ENCODE results near the gene IGFBP5.

The IGFBP5 gene

DNA sequence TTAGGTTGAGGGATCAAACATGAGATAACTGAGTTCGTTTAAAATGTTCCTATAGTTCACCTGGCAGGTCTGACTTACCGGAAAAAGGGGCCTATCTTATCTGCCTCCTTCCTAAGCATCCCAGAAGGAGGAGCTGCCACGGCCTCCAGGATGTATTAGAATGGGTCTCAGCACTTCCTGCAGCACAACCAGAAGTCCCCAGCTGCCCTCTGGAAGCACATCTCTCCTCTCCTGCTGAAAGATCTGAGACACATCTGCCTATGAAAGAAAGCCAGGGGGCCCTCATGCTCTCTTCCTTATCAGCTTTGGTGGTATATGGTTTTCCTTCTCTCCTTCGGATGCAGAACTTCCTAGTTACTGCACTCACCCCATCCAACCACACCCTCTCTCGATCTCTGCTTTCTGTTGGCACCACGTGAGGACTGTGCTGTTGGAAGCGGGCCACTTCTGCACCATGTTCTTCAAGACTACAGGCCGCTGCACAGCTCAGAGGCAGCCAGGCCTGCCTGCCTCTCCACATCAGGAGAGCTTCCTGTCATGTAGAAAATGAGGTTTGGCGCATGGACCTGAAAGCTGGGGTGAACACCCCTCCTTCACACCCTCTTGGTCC lies 6.5 kb downstream of the IGFBP5 start:
- FAIRE-seq = no peak
- no peak for DNase-seq (ENCODE audit: low spot score)

DNA sequence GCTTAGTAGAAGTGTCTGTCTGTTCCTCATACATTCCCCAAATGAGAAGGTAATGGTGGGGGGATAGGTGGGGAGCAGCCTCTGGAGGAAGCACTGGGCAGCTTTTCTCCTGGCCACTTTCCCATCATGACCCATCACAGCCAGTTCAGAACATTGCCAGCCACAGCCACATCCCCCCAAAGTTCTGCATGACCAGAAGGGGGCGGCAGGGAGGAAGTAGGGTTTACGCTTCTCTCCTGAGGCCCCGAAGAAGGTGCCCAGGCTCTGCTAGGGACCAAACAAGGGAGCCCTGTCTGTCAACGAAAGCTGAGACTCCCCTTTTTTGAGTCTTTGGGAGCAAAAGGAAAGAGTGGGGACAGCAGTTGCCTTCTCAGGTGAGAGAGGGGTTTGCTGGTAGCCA lies 7.7 kb downstream of the IGFBP5 start:
- no peak for FAIRE-seq
- no peak for DNase-seq (ENCODE audit: low spot score)

DNA sequence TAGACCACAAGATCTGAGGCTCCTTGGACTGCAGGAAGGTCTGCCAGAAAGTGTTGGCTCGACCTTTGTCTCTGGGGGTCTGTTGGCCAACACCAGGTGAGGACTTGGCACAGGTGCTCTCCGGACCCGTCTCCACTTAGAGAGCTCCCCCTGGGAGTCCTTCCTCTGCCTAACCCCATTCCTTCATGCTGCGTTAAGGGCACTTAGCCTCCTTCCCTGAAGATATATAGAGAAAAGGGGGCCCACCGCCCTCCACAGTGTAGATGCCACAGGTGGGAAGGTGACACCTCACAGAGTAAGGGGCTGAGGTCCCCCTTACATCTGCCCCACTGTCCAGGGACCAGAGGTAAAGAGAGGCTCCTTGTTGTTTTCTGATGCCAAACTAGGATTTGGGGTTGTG lies 8.2 kb downstream of the IGFBP5 start:
- FAIRE-seq (no peak), DNase-seq (ENCODE audit: low spot score) (no peak)

DNA sequence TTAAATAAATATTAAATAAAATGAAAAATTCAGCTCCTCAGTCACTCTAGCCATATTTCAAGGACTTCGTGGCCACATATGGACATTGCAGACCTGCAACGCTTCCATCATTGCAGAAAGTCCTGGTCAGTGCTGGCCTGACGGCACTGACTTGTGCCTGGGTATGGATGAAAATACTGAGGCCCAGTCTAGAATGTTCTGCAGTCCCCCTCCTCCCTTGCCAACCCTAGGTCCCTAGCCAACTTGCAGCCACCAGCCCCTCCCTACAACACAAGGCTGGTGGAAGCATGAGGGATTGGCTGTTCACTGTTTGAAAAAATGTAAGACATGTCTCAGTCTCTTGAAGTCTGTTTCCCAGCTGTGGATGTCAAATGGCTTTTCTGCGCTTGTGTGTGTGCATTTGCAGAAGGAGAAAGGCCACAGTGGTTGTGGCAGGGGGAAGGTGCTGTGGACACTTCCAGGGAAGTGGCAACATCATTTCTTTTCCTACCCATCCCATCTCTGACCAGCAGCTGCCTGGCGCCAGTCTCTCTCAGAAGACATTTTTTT lies 9.9 kb downstream of the IGFBP5 start:
- DNase-seq (ENCODE audit: low spot score) (no peak), FAIRE-seq (no peak)

DNA sequence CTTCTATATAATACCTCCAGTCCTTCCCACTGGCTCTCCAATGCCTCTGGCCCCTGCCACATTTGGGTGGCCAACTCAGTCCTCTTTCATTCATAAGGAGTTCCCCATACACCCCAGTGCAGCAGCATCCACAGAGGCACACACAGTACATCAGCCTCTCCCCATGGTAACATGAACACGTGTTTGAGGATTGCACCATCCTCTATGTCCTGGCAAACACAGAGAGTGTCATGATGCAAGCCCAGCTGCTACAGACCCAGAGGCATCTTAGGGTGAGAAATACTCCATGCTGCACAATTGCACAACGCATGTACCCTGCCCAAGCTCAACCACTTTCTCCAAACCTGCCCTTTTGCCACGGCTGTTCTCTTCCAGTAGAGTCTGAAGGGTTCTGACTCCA lies 11.5 kb downstream of the IGFBP5 start:
- no peak for FAIRE-seq

DNA sequence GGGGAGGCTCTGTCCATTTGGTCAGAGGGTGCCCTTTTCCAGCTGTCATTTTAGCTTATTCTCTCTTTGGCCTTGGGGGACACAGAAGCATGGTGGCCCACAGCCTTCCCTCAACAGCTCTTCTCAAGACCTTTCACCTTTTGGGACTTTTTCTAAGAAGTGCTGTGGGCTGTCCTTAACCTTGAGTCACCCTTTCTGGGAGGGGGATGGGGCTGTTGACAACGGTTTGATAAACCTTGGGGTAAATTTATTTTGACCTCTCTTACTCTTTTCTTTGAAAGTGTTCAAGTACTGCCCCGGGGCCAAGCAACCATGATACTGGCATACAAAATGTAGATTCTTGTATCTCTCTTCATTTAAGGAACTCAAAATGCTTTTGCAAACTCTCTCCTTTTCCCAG lies 13.7 kb downstream of the IGFBP5 start:
- DNase-seq (ENCODE audit: low spot score) (no peak), FAIRE-seq (no peak)

More for the DNA sequence above, 11.5 kb downstream of the IGFBP5 start:
- DNase-seq (ENCODE audit: low spot score) = no peak

DNA sequence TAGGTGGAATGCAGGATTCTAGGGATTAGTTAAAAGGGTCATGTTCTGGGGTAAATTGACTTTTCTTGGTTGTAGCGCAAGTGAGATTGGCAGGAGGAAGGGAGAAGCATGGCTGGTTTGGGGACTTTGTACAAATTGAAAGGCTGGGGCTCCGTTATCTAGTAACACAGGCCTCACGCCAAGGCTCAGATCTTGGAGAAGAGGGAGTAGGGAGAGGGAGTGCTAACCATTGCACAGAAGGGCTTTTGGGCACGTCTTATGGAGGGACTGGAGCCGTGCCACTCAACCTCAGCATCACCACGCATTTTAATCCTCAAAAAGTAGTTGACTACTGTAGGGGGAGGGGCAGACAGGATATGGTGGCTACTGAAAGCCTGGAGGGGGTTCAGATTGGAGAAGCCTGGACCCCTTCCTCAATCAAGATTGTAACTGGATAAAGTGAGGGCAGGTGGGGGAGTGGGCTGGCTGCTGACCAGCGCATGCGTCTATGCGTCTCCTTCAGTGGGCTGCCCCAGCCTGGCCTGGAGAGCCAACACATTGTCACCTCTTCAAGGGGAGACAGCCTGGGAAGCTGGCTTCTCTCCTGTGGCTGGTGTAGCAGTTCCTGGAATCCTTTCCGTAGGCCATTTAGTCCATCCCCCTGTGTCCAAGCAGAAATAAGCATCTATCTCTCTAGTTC lies 14.3 kb downstream of the IGFBP5 start:
- FAIRE-seq (no peak), DNase-seq (ENCODE audit: low spot score) (no peak)

DNA sequence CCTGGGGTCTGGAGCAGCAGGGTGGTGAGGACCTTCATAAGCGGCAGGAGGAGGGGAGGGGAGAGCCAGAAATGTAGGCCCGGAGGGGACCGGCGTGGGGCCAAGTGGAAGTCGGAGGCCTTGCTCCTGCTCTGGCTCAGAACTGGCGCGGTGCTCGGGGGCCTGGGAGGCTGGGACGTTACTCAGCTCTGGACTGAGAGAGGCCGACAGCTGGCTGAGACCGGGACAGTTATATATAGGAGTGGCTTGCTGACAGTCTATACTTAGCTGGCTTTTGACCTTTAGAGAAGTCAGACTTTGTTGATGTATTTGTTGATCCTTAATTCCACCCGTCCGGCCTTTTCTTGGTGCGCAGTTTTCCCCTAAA lies 15.7 kb downstream of the IGFBP5 start:
- FAIRE-seq (no peak), DNase-seq (ENCODE audit: low spot score) (no peak)

DNA sequence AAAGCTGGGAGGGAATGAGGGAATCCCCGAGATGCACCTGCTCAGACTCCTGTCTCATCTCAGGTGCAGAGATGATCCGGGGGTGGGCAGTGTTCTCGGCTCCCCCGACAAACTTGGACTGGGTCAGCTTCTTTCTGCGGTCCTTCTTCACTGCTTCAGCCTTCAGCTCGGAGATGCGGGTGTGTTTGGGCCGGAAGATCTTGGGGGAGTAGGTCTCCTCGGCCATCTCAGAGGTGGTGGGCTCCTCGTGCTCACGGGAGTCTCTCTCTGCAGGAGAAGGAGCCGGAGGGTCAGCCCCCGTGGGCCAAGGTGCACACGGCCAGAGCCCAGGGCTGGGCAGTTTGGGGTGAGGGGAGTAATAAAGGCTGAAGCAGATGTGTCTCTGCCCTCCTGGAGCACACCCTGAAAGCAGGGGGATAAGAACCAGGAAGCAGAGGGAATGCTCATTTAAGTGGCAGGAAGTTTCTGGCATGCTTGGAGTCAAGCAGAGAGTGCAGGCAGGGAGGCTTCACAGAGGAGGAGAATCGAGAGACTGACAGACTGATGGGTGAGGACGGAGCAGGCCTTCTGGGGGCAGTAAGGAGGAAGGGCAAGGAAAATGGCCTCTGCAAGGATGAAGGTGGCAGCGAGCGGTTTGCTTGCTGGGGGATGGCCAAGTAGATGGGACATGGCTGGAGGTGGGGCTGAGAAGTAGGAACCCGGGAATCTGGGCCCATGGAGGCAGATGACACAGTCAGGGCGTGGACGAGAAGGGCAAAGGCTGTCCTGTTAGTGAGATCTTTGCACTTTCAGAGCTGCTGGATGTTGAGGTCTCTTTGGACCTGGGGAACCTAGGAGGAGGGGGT lies 16.3 kb downstream of the IGFBP5 start:
- DNase-seq (ENCODE audit: low spot score) = no peak
- FAIRE-seq = no peak

DNA sequence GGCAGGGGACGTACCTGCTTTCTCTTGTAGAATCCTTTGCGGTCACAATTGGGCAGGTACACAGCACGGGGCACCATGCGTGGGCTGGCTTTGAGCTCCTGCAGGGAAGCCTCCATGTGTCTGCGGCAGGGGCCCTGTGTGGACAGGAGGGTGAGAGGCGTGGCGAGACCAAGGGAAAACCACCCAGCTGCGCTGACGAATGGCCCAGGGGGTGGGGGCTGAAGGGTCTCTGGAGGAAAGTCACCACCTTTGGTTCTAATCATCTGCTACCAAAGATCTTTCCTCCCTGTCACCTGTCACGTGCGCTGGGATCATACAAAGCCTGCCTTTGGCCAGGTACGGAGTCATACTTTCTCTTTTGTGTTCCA lies 17.3 kb downstream of the IGFBP5 start:
- FAIRE-seq = no peak
- no peak for DNase-seq (ENCODE audit: low spot score)

DNA sequence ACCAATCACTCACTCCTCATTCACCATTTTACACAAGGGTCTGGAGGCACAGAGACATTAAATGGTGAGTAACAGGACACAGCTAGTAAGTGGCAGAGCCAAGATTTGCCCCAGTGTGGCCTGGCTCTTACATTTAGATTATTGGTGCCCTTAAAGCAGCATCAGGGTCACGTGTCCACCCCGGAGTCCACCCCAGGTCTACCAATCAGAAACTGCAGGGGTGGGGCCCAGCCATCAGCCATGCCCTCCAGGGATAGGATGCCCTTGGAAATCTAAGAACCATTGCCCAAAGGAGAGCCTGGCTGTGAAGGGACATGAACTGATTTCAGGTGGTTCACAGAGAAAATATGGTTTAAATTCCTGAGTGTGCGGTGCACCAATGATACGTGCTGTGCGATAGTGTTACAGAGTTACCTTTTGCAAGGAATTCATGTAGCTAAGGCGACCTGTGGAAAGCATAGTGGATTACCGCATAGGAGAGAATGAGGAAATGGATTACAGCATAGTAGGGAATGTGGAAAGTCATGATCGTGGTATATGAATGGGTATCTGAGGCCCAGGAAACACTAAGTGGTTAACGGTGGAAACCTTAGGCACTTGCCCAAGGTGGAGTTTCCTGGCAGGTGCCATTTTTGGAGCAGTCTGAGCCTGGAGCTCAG lies 17.8 kb downstream of the IGFBP5 start:
- no peak for DNase-seq (ENCODE audit: low spot score)
- FAIRE-seq = no peak

DNA sequence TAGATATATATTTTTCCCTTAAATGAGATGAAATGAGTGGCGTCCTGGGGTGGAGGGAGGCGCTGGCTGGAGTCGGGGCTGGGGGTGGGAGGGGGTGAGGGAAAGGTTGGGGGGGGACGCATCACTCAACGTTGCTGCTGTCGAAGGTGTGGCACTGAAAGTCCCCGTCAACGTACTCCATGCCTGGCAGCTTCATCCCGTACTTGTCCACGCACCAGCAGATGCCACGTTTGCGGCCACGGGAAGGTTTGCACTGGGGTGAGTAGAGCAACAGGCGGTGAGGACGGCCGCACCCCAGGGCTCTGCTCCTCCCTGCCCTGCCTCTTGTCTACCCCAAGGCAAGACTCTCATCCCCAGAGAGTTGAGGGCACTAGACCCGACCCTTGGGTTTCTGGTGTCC lies 18.7 kb downstream of the IGFBP5 start:
- no peak for DNase-seq (ENCODE audit: low spot score)
- no peak for FAIRE-seq

DNA sequence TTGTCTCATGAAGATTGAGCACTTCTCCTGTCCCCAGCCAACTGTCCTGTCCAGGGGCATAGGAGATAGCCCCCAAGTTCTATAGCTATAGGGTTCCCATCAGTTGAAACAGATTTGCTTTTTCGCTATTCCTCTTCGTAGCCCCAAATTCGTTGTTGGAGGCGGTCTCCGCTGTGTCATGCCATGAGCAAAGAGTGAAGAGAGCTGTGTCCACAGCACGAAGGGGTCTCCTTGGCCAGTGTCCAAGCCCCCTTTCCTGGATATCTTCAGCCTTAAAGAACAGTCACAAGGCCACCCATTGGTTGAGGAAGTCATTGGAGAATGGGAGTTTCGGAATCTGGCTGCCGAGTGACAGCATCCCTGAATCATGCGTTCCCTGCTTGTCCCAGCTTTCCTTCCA lies 21.0 kb downstream of the IGFBP5 start:
- DNase-seq (ENCODE audit: low spot score) (no peak), FAIRE-seq (no peak)

DNA sequence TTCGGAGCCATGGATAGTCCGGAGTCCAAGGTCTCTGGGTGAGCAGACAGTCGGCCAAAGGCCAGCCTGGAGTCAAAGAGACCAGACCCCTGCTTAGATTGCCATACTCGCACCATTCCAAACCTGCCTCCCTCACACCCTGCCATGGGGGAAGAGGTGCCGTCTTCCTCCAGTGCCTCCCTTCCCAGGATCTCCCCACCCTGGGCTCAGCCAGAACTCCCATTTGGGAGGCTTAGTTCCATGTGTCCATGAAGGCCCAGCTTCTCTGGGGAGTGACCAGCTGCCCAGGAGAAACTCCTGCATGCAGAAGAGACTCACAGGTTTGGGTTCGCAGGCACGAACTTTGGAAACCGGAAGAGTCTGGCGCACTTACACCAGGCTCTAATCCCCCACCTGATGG lies 21.7 kb downstream of the IGFBP5 start:
- no peak for DNase-seq (ENCODE audit: low spot score)

DNA sequence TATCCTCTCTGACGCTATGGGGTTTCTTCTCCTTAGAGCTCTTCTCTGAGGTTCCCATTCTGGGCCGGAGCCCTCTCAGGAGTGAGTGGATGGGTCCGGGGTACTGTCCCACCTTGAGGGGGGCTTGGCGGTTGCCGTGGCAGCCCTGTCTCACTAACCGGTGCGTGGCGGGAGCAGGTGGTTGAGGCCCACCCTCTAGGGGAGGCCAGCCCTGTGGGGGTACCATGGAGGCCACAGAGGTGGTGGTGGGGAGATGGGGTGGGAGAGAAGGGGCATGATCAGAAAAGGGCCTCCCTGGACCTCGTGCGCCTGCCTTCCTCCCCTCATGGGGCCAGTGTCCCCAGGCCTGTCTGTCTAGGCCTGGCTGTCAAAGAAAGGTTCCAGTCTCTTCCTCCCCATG lies 22.3 kb downstream of the IGFBP5 start:
- DNase-seq (ENCODE audit: low spot score) = no peak
- no peak for FAIRE-seq

More for the DNA sequence above, 21.7 kb downstream of the IGFBP5 start:
- FAIRE-seq = no peak

DNA sequence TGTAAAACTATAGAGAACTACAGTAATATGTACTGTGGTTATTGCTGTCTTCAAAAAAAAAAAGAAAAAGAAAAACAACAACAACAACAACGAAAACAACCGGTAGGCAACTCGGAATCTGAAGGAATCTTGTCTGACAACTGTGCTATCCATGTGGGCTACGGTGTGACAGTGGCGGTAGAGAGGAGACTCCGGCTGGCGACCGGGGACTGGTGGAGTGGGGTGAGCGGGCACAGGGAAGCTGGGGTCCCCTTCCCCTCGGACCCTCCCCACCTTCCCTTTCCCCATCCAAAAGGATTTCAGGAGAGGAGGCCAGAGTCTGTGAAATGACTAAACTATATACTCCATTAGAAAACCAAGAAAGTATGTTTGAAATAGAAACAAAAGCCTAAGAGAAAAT lies 22.9 kb downstream of the IGFBP5 start:
- DNase-seq (ENCODE audit: low spot score) = no peak
- no peak for FAIRE-seq

DNA sequence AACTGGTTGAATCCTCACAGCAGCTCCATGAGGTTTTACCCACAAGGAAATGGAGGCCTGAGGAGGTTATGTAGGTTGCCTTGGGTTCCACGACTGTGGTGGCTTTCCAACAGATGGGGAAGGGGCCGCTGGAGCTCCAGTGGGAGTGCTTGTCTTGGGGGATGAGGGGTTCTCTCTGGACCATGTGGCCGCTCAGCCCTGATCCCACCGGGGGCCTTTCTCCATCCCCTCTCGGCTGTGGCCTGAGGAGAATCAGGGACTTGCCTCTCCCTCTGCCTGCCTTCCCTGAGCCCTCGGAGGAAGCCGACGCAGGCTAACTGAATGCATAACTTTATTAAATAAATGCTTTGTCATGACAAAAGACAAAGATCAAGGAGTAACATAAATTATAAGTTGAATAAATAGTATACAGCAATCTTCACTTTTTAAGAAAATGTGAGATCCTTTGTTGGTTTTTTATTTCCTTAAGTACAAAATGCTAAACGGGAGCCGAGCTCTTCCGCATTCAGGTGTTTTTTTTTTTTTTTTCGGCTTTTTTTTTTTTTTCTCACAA lies 23.5 kb downstream of the IGFBP5 start:
- DNase-seq (ENCODE audit: low spot score) (no peak), FAIRE-seq (no peak)

DNA sequence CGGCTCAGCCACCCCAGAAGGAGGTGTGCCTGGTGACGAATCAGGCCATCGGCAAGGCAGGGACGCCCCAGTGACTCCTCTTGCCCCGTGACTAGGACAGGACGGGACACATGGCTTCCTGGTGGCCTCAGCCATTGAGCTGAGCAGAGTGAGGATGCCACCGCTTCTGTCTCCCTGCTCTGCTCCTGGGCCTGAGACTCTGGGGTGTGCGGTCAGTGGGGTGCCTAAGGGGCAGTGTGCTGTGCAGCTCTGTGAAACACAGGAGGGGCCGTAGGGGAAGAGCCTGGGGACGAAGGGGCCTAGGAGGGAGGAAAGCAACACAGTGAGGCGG lies 24.3 kb downstream of the IGFBP5 start:
- FAIRE-seq (no peak), DNase-seq (ENCODE audit: low spot score) (no peak)

DNA sequence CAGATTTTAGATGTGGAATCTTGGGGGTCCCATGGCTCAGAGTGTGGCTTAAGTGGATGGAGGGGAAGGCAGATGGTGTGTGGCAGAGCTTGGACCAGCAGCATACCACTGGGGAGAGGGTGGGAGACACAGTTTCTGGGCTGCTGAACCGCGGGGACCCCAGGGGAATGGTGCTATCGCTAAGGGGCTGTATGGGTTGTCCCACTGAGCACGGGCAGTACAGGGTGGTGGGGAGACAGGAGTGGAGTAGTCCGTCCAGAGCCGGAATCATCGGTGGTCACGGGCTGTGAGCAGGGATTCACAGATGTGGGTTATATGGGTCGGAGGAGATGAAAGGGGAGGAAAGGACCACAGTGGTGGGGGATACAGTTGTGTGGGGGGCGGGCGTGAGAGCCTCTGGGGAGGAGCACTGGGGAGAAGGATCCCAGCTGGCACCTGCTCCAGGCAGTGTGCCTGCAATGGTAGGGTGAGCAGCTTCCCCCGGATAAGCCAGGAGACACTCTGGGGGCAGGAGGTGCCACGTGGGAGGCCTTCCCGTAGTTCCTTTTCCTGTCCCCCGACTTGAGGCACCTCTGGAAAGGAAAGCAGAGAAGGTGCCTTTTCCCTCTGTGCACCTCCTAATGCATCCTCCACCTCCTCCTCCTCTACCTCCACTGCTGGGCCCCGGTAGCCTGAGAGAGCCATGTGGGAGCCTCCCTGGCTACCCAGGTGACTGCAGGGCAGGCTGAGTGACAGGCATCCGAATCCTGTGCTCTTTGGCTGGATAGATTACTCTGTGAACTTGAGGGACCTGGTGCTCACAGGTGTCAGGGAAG lies 24.9 kb downstream of the IGFBP5 start:
- DNase-seq (ENCODE audit: low spot score) = no peak
- FAIRE-seq = no peak

DNA sequence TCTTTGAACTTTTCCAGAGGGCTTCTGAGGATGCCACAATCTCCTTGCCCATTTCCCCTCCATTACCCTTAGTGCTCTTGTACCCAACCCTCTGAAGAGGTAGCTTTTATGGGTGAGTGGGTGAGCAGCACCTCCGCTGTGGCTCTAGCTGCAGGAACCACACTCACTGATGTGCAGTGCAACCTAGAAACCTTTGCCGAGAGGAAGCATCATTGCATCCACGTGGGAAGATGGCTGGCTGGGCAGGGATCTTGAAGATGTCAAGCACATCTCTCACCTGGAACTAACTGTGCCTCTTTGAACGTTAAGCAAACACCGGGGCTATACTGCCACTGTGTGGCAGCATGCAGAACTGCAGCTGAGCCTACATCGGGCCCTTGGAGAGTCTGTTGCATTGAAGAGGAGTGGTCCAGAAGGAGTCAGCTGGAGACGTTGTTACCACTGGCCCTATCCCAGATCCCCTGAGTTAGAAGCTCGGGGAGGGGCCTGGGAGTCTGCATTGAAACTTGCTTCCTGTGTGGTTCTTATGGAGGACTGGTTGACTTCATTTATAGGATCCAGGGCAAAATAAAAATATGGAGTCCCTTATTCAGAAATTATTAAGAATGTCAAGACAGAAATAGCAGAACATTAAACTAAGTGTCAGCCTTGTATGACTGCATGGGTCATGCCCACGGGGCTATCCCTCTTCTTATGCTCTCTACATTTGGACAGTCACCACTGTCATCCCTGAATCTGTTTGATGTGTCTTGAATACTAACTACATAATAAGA lies 28.7 kb downstream of the IGFBP5 start:
- DNase-seq (ENCODE audit: low spot score) (peak; percentile 44), FAIRE-seq (no peak)
